ENCODE results near the gene ENPP3. TPM values are rescaled to one million over a fixed set of nuclear protein-coding genes. Genes with fewer than 3 reads are reported as not detected.

Gene ENPP3
- total and polyA plus RNA-seq, 2 experiments from 2014 or later = not detected

GRCh38 chr6:131693384-131693783 is 56.3 kb downstream of the ENPP3 start:
- Histone ChIP-seq H3K9me2 (ENCODE audit: insufficient read depth) (no peaks in the 10 kb centered on the region), H4K20me1 (replicated peaks; ENCODE audit: insufficient read depth) (no peaks in the 10 kb centered on the region), H3K4me1 (ENCODE audit: insufficient read depth) (peaks cover 25% of the 10 kb centered on the region), H3K27ac (ENCODE audit: low read depth) (0 out of 2 replicates have a peak overlapping the region, but pooled peaks have one; percentile 8), H3K36me3 (ENCODE audit: insufficient read depth) (no peaks in the 10 kb centered on the region), H3F3A (replicated peaks; ENCODE audit: low read depth) (no peaks in the 10 kb centered on the region; the same call in 1 of the 2 replicates), H3K4me2 (peak overlapping the region; percentile 66), H3K79me2 (replicated peaks; ENCODE audit: insufficient read depth) (no peaks in the 10 kb centered on the region), H3K27me3 (ENCODE audit: insufficient read depth) (no peaks in the 10 kb centered on the region), H2AFZ (no peak overlapping the region), H3K4me3 (0 out of 2 replicates have a peak overlapping the region, but pooled peaks have one; percentile 21)
- no peak for DNase-seq (ENCODE audit: low spot score)
- peaks cover 15% of the 10 kb centered on the region for H3K4me1 Mint-ChIP-seq
- no peak for TF ChIP-seq NANOG (IDR thresholded peaks at IDR 0.05; ENCODE audit: borderline replicate concordance)
- TF ChIP-seq REST (IDR thresholded peaks at IDR 0.05; ENCODE audit: unreplicated experiment) = no peak
- no peak for TF ChIP-seq ZNF114 (CRISPR knock-in tag; IDR thresholded peaks at IDR 0.05)
- TF ChIP-seq JUNB (IDR thresholded peaks at IDR 0.05; ENCODE audit: unreplicated experiment) = no peak
- H3K9me3 Mint-ChIP-seq = no peaks in the 10 kb centered on the region
- no peaks in the 10 kb centered on the region for H3K36me3 Mint-ChIP-seq (ENCODE audit: low read depth)
- H3K27me3 Mint-ChIP-seq (ENCODE audit: insufficient read depth, low read depth, poor library complexity) = no peaks in the 10 kb centered on the region
- ATAC-seq = no peak
- H3K4me3 Mint-ChIP-seq = no peak overlapping the region
- H3K27ac Mint-ChIP-seq = 0 out of 2 replicates have a peak overlapping the region, but pooled peaks have one; percentile 50

- DNase-seq (ENCODE audit: low spot score) (peak; percentile 91), ATAC-seq (peak; percentile 100)
- H3K79me2 ChIP-seq (replicated peaks; ENCODE audit: insufficient read depth) = no peaks in the 10 kb centered on the region
- no peaks in the 10 kb centered on the region for H3K27me3 ChIP-seq (ENCODE audit: insufficient read depth)
- TF ChIP-seq ETS1 (IDR thresholded peaks at IDR 0.05) (no peak), ZNF331 (CRISPR knock-in tag; IDR thresholded peaks at IDR 0.05; ENCODE audit: low read depth) (no peak), NANOG (IDR thresholded peaks at IDR 0.05; ENCODE audit: borderline replicate concordance) (no peak), ZNF114 (CRISPR knock-in tag; IDR thresholded peaks at IDR 0.05) (no peak), REST (IDR thresholded peaks at IDR 0.05; ENCODE audit: unreplicated experiment) (no peak), STAT1 (IDR thresholded peaks at IDR 0.05; ENCODE audit: unreplicated experiment) (no peak), CTCF (conservative IDR thresholded peaks at IDR 0.05; ENCODE audit: low read depth in 2 of 2) (peak; percentile 92 to 98), JUNB (IDR thresholded peaks at IDR 0.05; ENCODE audit: unreplicated experiment) (no peak)
- H3K4me1 Mint-ChIP-seq = peaks cover 13% of the 10 kb centered on the region
- no peak overlapping the region for H3K27ac Mint-ChIP-seq
- H3K36me3 Mint-ChIP-seq (ENCODE audit: low read depth) = no peaks in the 10 kb centered on the region
- no peaks in the 10 kb centered on the region for H4K20me1 ChIP-seq (replicated peaks; ENCODE audit: insufficient read depth)
- H3K9me2 ChIP-seq (ENCODE audit: insufficient read depth) = no peaks in the 10 kb centered on the region
- H2AFZ ChIP-seq = no peak overlapping the region
- peaks cover 17% of the 10 kb centered on the region for H3K4me1 ChIP-seq (ENCODE audit: insufficient read depth)
- 0 out of 2 replicates have a peak overlapping the region, but pooled peaks have one; percentile 66 for H3K4me2 ChIP-seq
- H3K27me3 Mint-ChIP-seq (ENCODE audit: insufficient read depth, low read depth, poor library complexity) = no peaks in the 10 kb centered on the region
- H3K9me3 Mint-ChIP-seq = no peaks in the 10 kb centered on the region
- H3K36me3 ChIP-seq (ENCODE audit: insufficient read depth) = no peaks in the 10 kb centered on the region
- H3F3A ChIP-seq (replicated peaks; ENCODE audit: low read depth) = no peaks in the 10 kb centered on the region; the same call in 1 of the 2 replicates
- H3K27ac ChIP-seq (ENCODE audit: low read depth) = no peak overlapping the region
- no peak overlapping the region for H3K4me3 Mint-ChIP-seq
- no peak overlapping the region for H3K4me3 ChIP-seq
Observed at GRCh38 chr6:131694832-131695426, 57.8 kb downstream of the ENPP3 start.
